NB4 (cell line): ENCODE data around the gene EMD.

ENCODE experiments used
- CTCF ChIP-seq: IDR thresholded peaks from one replicate; pipeline ENCODE4 v1.5.1; 2012; ENCODE audit warnings: low read depth, low read length
- MAX ChIP-seq: IDR thresholded peaks from 2 replicates; pipeline ENCODE4 v1.6.1; 2011; ENCODE audit warnings: low read depth, low read length
- MYC ChIP-seq: IDR thresholded peaks from 2 replicates; pipeline ENCODE4 v1.6.1; 2011; ENCODE audit warnings: low read depth, low read length
- POLR2A ChIP-seq: IDR thresholded peaks from 2 replicates; pipeline ENCODE4 v1.6.1; 2011; ENCODE audit warnings: mild to moderate bottlenecking; ENCODE audit not compliant: insufficient read length; ENCODE audit errors: extremely low read depth

- no peak for TF ChIP-seq POLR2A
- no peak for TF ChIP-seq CTCF
- TF ChIP-seq MYC, result no peak
- no peak for TF ChIP-seq MAX
These were observed 46.0 kb upstream of the EMD start for GRCh38 chrX:154333116-154333515.
